Nephron progenitor cell (in vitro differentiated cells): ENCODE results near the gene C2orf76.

Experiments
- DNase-seq: peaks from one replicate; pipeline ENCODE4 v3.0.0; 2021
- H3K27ac Mint-ChIP-seq: 2 replicates; pipeline ENCODE4 v1.8.0; 2021; ENCODE audit warnings: mild to moderate bottlenecking, moderate library complexity, mixed read lengths
- H3K27me3 Mint-ChIP-seq: 2 replicates; pipeline ENCODE4 v1.8.0; 2021; ENCODE audit warnings: mild to moderate bottlenecking, low read depth, mixed read lengths; ENCODE audit not compliant: poor library complexity
- H3K36me3 Mint-ChIP-seq: 2 replicates; pipeline ENCODE4 v1.8.0; 2021; ENCODE audit warnings: low read depth, mixed read lengths
- H3K4me1 Mint-ChIP-seq: 2 replicates; pipeline ENCODE4 v1.8.0; 2021; ENCODE audit warnings: mixed read lengths
- H3K4me3 Mint-ChIP-seq: 2 replicates; pipeline ENCODE4 v1.8.0; 2021; ENCODE audit warnings: mild to moderate bottlenecking, moderate library complexity, mixed read lengths
- H3K9me3 Mint-ChIP-seq: 2 replicates; pipeline ENCODE4 v1.8.0; 2021; ENCODE audit warnings: mild to moderate bottlenecking, moderate library complexity, mixed read lengths
- CTCF ChIP-seq: fragments of 200-600 bp; sonication (generic); IDR thresholded peaks from 2 replicates; pipeline ENCODE4 v1.5.0; 2021; ENCODE audit warnings: antibody characterized with exemption

The C2orf76 gene

DNA sequence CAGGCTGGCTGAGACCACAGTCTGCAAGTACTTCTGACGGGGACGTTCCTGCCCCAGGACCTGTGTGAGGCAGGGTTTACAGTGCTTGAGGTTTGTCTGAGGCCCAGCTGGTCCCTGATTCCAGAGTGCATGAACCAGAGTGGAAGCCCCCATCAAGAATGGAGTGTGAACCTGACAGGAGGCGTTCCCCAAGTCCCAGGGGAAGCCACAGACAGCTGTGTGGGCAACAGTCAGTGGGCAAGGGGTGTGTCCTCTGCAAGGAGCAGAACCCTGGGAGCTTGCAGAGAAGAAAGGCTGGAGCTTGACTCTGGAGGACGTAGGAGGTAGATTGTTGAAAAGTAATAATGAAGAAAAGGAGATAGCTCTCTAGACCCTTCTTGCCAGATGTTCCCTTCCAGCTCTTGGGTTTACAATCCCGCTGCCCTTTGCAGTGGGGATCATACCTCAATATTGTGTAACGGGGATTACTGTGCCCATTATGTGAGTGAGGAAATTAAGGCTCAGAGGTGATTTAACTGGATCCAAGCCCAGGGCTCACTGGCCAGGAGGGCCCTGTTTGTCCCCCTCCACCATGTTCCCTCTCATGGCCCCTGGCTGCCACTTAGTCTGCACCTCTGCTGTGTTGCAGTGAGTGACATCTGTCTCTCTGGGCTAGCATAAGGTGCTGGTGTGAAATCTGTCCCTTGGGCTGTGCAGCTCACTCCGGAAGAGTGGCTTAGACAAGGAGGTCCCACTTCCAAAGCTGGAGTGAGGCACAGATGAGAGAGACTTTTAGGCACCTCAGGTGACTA, 6.3 kb upstream of the C2orf76 start:
- Mint-ChIP-seq H3K36me3 (peaks cover 64% of the 10 kb centered on the region), H3K4me1 (peaks cover 13% of the 10 kb centered on the region), H3K27ac (no peak overlapping the region), H3K9me3 (peaks cover 18% of the 10 kb centered on the region), H3K27me3 (peaks cover 6% of the 10 kb centered on the region), H3K4me3 (no peak overlapping the region)
- no peak for DNase-seq
- TF ChIP-seq CTCF: no peak

GRCh38 chr2:119371111-119371510, 4.5 kb upstream of the C2orf76 start:
- peaks cover 64% of the 10 kb centered on the region for H3K36me3 Mint-ChIP-seq
- no peak overlapping the region for H3K4me3 Mint-ChIP-seq
- H3K27me3 Mint-ChIP-seq: peaks cover 6% of the 10 kb centered on the region
- TF ChIP-seq CTCF: no peak
- DNase-seq: no peak
- no peak overlapping the region for H3K27ac Mint-ChIP-seq
- H3K4me1 Mint-ChIP-seq: peaks cover 11% of the 10 kb centered on the region
- H3K9me3 Mint-ChIP-seq: peaks cover 18% of the 10 kb centered on the region

GRCh38 chr2:119369845-119370244, 3.2 kb upstream of the C2orf76 start:
- Mint-ChIP-seq H3K9me3 (peaks cover 15% of the 10 kb centered on the region), H3K4me3 (no peak overlapping the region), H3K27me3 (peaks cover 6% of the 10 kb centered on the region), H3K4me1 (peaks cover 24% of the 10 kb centered on the region), H3K27ac (no peak overlapping the region), H3K36me3 (peaks cover 58% of the 10 kb centered on the region)
- TF ChIP-seq CTCF: no peak
- no peak for DNase-seq

DNA sequence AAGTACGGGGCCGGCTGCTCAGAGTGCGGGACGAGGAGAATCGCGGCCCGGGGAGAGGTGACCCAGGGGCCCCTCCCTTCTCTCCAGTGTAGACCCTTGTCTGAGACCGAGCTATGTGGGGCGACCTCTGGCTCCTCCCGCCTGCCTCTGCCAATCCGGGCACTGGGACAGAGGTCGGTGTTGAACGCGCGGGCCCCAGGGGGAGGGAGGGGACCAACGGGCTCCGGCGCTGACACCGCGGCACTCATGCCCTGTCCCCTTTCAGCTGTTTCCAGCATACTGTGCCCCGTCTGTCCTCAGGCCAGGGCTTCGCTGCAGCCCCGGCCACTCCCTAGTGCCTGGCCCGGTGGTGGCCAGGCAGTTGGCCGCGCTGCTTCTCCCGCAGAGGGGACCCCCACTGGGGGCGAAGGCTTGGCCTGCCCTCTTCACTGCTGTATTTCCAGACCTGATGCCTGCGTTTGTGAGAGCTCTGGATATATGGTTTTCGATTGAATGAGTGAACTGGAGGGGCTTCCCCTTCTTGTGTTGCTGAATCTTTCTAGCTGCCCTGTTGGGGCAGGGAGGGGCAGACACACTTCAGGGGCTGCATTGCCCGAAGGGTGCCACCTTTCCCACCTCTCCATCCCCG, 952 bp upstream of the C2orf76 start:
- peaks cover 36% of the 10 kb centered on the region for H3K36me3 Mint-ChIP-seq
- peak overlapping the region; percentile 95 for H3K4me3 Mint-ChIP-seq
- H3K9me3 Mint-ChIP-seq: no peaks in the 10 kb centered on the region
- TF ChIP-seq CTCF: no peak
- no peaks in the 10 kb centered on the region for H3K27me3 Mint-ChIP-seq
- DNase-seq: peak; percentile 73
- no peak overlapping the region for H3K27ac Mint-ChIP-seq
- peaks cover 30% of the 10 kb centered on the region for H3K4me1 Mint-ChIP-seq

DNA sequence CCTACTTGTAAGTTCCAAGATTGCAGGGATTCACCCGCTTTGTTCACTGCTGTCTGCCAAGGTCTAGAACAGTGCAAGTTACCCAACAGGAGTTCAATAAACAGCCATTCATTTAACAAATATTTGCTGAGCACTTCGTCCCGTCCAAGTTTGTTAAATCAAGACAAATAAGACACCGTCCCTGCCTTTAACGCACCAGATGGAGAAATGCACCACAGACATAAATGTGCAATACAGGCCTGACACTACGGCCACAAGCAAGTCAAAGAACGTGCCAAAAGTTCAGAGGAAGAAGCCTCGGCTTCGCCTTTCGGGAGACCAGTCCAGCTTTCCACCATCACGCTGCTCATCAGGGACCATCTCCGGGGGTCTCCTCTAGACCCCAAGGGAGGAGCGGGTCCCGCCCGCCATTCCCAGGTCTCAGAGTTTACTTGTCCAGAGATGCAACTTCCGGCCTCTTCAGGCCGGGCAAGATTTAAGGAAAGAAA, 429 bp downstream of the C2orf76 start:
- H3K9me3 Mint-ChIP-seq: no peaks in the 10 kb centered on the region
- TF ChIP-seq CTCF: no peak
- H3K27me3 Mint-ChIP-seq: no peaks in the 10 kb centered on the region
- H3K4me3 Mint-ChIP-seq: peak overlapping the region; percentile 95
- peaks cover 30% of the 10 kb centered on the region for H3K4me1 Mint-ChIP-seq
- no peak for DNase-seq
- peaks cover 23% of the 10 kb centered on the region for H3K36me3 Mint-ChIP-seq
- peak overlapping the region; percentile 76 for H3K27ac Mint-ChIP-seq
